Right ventricle myocardium superior (tissue), 1 donor: ENCODE measurements around the gene PPHLN1. TPM values are rescaled to one million over a fixed set of nuclear protein-coding genes. Genes with fewer than 3 reads are reported as not detected.

Experiments used
- ATAC-seq: fragments of 200-7000 bp; cut with Tn5 transposase; one replicate; pipeline ENCODE4 v1.9.1; 2020; ENCODE audit warnings: mild to moderate bottlenecking; ENCODE audit not compliant: poor library complexity
- DNase-seq: peaks from one replicate; pipeline ENCODE4 v3.0.0-alpha.2; 2020
- intact Hi-C: fragments of 100-400 bp; cut with DNase I; formaldehyde crosslinking; loops from one replicate; pipeline ENCODE4 v1.11.2; 2022
- total RNA-seq: library from RNA; stranded (reverse); fragmentation: NEBNext Ultra II Directional; extraction: Animal tissue kit (Norgen Biotek cat#: 25700); gene quantifications from one replicate; pipeline ENCODE4 v1.2.1, GENCODE V29; 2021
- donor health status: DM: no; HTN: yes; CAD: no; lungs with severe emphysema.

PPHLN1 gene
- total RNA-seq, 1 donor from 2014 or later = 23.3 TPM

DNA sequence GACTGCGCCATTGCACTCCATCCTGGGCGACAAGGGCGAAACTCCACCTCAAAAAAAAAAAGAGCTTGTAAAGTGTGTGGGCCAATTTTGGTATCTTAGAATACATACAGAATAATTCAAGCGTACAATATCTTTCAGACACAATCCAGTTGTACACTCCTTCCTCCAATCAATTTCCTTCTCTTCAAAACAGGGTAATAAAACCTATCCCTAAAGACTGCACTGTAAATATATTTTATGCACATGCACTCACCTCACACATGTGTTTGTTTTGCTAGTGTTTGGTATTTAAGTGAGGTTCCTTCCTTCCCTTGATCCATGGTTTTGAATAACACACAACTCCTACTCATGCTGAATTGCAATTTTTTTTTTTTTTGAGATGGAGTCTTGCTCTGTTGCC is 137.7 kb downstream of the PPHLN1 start:
- DNase-seq (no peak), ATAC-seq (no peak)
- intact Hi-C loops = no loop called here

DNA sequence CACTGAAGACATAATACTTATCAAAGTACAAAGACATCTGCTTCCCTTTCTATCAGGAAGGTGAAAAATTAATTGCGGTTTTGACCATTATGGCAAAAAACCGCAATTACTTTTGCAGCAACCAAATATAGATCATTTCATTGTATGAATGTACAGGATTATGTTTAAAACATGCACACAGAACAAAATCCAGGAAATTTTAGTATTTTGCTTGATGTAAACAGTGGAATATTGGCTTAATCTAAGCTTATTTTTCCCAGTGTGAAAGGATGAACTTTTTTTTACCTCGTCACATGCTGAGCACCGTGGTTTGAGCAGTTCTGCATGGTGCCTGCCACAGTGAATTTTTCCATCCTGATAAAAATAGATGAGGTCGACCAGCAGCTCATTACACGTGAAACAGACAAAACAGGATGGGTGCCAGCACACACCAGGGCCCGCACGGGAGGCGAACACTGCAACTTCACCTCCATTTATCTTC is 142.4 kb downstream of the PPHLN1 start:
- intact Hi-C loops = no loop called here
- peak; percentile 48 for DNase-seq
- peak; percentile 78 for ATAC-seq

DNA sequence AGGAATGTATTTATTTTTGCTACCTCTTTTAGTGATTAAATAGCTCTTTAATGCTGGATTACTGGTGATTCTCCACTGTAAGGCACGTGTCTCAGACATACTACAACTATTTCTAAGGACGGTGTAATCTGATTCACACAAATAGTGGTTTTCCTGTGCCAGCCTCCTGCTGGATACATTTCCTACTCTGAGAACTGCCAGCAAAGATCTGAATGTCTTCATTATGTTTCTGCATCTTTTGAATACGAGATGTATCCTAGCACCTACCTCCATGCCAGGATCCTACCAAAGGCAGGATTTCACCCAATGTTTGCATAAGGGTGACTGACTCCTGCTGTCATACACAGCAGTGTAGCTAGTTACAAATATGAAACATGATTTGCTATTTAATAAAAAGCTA is 143.0 kb downstream of the PPHLN1 start:
- DNase-seq = no peak
- intact Hi-C loops = no loop called here
- no peak for ATAC-seq

DNA sequence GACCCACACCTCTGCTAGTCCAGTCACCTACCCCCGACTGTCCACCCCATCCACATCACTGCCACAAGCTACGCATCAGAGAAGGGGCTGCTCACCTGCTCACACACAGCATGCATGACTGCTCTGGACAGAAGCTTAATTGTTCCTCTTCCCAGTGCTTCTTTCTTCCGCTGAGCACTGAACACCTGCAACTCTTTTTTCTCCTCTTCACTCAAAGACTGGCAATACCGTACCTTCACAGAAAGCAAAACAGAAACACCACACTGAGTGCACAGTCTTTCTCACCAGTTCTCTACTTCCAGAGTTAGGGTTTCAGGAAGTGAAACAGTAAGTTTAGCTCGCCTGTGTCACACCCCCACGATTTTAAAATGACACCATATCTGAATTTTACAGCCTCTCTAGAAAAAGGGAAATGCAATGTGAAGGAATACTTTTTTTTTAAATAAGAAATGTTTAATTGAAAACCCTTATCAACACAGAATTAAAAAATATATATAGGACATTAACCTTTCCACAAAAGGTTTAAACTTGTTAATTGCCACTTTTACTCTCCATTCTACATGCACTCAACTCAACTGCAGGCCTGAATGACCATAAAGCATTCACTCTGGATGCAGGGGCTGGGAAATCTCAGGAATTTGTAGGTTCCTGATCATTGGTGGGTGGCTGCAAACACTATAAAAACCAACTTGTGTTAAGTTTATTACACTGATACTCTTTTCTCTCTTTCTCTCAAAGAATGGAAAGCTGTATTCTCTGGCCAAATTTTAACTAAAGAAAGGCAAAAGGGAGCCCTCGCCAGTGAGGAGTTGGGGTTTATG is 143.6 kb downstream of the PPHLN1 start:
- DNase-seq = no peak
- intact Hi-C loops = no loop called here
- no peak for ATAC-seq

DNA sequence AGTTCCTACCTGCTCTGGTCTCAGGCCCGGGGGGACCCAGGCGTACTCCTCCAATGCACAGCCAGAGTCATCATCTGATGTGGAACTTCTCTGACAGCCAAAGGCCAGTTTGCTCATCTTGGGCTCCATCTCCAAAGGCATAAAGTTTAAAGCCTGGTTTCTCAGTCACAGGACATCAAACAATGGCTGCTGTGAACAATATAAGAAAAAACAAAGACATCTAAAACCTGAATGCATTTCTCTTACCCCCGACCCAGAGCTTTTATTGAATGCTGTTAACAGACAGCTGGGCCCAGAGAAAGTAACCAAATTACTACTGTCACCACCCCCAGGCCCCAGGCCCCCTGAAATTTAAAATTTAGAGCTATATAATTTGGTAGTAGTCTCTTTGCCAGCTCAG is 146.4 kb downstream of the PPHLN1 start:
- intact Hi-C loops = no loop called here
- ATAC-seq (no peak), DNase-seq (no peak)

DNA sequence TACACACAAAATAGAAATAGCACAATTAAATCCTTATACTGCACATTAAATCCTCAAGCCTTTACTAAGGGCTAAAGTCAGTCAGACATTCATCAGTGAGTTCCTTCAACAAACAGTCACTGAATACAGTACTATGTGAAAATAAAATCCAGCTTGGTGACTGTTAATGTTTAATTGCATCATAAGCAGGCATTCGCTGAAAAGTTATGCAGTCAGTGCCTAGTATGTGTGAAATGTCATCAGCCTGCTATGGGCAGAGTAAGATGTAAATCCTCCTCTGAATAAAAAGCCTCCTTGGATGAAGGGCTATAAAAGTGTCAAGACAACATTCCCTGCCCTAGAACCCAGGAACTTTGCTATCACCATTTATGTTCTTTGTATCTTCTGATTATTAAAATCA is 147.2 kb downstream of the PPHLN1 start:
- DNase-seq (no peak), ATAC-seq (no peak)
- intact Hi-C loops = no loop called here

DNA sequence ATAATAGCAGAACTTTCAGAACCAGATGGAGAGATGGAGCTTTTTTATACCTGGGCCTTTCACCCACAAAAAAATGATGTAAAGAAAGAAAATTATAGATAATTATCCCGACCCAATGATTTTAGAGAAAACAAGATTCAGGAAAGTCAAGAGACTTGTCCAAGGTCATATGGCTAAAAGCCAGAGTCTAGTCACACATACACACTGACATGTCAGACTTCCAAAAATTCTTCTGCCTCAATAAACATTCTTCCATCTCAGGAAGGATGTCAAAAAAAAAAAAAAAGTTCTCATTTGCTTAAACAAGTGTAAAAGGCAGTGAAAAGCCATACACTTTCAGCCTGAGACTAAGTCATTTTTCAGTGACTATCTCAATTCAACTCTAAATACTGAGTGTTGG is 147.6 kb downstream of the PPHLN1 start:
- intact Hi-C loops = no loop called here
- DNase-seq (no peak), ATAC-seq (no peak)

DNA sequence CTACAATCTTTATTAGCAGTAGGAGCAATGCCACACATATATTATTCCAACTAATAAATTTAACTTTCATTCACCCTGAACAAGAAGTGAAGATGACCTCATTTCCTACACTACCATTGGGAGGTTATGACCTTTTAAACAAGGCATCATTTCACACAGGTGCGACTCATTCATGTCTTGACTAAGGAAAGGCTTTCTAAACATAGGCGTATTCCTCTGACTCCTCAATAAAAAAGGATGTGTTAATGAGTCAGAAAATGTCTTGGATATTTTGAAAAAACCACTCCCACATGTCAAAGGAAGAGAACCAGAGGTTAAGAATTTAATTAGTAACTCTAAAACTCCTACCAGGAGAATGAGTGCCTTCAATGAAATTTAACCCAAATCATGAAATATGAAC is 148.4 kb downstream of the PPHLN1 start:
- ATAC-seq (no peak), DNase-seq (no peak)
- intact Hi-C loops = no loop called here

DNA sequence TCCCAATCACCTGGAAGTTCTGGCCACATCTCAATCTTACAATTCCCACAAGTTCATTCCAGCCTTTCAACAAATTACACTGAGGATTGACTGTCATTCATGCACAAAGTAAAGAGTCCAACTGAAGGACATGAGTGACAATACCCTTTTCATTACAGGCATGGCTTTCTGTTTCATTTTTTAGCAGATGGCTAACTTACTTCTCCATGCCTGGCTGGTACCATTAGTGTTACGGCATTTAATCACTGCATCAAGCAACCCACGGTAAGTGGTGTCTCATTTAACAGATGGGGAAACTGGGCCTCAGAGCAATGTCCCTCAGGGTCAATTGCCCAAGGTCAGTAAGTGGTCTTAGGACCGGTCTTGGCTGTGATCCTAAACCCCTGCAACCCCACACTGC is 149.1 kb downstream of the PPHLN1 start:
- DNase-seq = no peak
- ATAC-seq = no peak
- intact Hi-C loops = no loop called here

DNA sequence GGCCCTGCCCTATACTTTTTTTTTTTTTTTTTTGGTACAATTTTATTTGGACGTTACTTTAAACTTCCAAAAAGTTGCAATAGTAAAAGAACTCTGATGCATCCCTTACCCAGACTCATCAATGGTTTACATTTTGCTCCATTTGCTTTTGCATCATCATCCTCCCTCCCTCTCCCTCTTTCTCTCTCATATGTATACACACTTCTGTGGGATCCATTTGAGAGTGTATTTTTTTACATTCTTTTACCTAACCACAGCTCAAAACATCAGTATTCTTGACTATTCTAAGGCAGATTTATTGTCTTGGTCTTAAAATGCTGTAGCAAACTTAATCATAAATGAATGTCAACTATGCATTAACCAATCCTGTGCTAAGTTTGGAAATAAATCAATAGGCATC is 152.0 kb downstream of the PPHLN1 start:
- intact Hi-C loops = no loop called here
- no peak for DNase-seq
- no peak for ATAC-seq

DNA sequence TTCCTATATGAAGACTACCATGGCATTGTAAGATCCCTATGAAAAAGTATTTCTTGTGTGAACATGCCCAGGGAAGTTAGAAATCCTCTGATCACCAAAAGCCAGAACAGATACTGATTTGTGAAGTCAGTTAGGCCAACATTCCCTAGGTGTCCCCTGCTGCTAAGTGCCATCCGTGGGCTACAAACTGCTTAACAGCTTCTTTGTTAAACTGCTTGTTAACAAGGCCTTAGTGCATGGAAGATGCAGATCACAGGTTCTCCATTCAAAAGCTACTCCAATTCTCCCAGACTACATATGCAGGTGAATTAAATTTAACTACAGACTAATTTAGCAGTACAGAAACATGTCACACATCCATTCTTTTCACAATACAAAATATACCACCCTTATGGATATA is 155.4 kb downstream of the PPHLN1 start:
- DNase-seq (no peak), ATAC-seq (no peak)
- intact Hi-C loops = loop anchor here (5.0 to 10.0 kb wide), 3 partner anchors 86 to 853 kb away; no protein-coding TSS in a partner anchor

DNA sequence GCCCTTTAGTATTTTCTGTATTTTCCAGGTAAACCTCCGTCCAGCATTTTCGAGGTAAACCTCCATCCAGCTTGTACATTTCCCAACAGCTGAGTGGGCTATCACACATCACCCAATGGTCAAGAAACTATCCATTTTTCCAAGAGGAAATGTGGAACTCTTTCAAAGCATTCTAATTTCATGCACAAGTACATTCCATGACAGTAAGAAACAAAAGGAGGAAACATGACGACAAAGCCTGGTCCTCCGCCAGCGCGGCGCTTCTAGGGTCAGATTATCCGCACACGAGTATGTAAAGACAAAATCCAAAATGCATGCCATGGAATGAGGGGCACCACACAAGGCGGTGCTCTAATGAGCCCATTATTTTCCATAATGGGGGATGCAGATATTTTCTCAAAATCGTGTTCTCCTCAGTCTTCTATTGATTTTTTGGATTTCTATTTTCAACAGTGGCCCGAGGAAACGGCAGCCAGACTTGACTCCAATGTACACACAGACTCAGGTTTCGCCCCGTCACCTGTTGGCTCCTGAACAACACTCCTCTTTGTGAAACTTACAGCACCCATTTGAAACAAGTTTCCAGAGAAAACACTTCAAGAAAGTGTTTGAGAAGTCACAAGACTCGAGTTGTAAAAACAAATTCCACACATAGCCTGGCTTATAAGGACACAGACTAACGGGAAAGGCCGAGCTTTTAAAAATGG is 156.2 kb downstream of the PPHLN1 start:
- intact Hi-C loops = loop anchor here (5.0 to 10.0 kb wide), 3 partner anchors 85 to 853 kb away; no protein-coding TSS in a partner anchor
- DNase-seq = peak; percentile 83
- ATAC-seq = peak; percentile 3

DNA sequence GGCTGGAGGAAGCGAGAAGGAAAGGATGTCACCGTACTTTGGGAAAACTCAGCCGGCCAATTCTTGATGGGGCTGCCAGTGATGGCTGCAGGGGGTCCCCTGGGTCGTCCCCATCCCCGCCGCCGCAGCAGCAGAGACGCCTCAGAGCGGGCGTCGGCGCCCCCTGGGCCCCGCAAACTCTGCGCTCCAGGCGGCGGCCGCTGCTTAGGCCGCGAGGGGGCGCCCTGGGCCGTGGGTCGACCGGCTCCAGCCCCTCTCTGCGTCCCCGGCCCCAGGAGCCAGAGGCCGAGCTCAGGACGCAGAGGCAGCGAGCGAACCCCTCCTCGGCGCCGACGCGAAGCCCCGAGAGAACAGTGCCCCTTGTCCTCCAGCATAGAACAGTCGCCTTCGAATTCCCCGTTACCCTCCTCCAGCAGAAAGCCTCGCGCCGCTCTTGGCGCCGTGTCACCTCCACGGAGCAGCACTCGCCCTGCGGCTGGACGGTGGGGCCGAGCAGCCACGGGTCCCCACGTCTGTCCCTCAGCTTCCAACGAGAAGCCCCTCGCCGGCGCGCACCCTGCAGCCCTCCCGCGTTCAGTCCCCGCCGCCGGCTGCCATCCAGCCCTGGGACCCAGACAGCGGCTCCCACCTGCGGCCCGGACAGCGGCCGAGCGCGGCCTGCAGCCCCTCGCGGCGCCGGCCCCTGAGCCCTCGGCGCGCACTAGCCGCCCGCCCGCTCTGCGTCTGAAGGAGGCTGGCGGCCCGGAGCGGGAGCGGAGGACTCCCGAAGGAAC is 157.0 kb downstream of the PPHLN1 start:
- DNase-seq (peak; percentile 85), ATAC-seq (peak; percentile 92)
- intact Hi-C loops = loop anchor here (5.0 to 10.0 kb wide), 3 partner anchors 84 to 852 kb away; no protein-coding TSS in a partner anchor

DNA sequence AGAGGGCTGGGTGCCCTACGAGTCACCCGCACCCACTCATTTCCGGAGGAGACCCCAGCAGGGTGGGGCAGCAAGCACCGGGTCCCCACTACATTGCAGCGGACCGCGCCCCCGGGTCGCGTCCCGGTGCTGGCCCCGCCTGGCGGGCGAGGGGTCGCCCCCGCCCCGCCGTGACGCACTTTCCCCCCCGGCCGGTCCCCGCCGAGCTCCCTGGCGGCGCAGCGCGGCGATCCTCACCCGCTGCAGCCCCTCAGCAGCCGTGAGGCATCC is 157.5 kb downstream of the PPHLN1 start:
- intact Hi-C loops = loop anchor here (5.0 to 10.0 kb wide), 3 partner anchors 84 to 851 kb away; no protein-coding TSS in a partner anchor
- no peak for DNase-seq
- ATAC-seq = peak; percentile 50

DNA sequence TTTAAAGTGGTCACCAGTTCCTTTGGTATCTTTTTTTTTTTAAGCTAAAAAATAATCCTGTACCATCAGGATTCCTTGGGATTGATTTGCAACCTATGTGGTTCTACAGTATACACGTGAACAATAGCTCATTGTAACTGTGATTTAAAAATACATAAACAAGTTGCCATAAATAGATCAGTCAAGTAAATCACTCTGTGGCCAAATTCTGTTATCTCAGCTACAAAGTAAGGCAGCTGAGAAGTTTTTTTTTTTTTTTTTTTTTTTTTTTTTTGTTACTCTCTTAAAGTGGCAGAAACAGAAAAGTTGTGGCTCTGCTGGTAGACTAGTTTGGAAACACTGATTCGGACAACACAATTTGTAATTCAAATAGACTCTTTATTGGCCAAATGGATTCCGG is 159.0 kb downstream of the PPHLN1 start:
- intact Hi-C loops = loop anchor here (5.0 to 10.0 kb wide), 3 partner anchors 82 to 850 kb away; no protein-coding TSS in a partner anchor
- DNase-seq (no peak), ATAC-seq (peak; percentile 36)

DNA sequence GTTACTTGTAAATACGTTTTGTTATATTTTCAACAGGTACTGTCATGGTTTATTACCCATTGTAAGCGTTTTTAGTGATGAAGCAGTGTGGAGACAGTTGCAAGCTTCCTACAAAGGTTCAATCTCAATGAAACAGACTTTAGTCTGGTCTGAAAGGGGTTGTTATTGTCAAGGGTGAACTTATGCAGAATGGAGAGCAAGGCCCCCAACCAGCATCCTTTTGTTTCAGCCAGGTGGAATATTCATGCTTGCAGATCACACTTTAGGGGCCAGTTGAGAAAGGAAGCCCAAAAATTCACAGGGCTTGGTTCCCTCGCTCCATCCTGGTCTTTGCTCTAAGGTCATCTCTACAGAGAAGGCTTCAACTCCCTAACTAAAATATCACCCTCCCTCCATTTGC is 159.9 kb downstream of the PPHLN1 start:
- intact Hi-C loops = loop anchor here (10.0 kb wide), 1 partner anchor 849 kb away; no protein-coding TSS in a partner anchor
- DNase-seq (no peak), ATAC-seq (no peak)

DNA sequence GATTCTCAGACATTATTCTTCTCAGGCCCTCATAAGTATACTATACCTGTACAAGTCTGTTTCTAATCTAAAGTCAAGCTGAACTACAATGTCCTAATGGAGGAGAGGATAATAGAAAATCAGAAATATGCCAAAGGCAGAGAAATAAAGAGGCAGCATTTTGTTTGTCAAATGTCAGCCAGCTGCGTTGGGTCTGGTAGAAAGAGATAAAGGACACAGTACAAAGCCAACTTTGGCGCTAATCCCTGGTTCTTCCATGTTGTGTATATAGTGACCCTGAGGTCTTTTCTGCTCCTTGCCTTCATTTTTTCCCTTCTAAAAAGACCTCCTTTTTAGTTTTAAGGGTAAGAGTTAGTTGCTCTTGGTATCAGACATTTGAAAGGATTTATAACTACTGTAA is 160.4 kb downstream of the PPHLN1 start:
- intact Hi-C loops = loop anchor here (10.0 kb wide), 1 partner anchor 848 kb away; no protein-coding TSS in a partner anchor
- ATAC-seq (no peak), DNase-seq (no peak)

DNA sequence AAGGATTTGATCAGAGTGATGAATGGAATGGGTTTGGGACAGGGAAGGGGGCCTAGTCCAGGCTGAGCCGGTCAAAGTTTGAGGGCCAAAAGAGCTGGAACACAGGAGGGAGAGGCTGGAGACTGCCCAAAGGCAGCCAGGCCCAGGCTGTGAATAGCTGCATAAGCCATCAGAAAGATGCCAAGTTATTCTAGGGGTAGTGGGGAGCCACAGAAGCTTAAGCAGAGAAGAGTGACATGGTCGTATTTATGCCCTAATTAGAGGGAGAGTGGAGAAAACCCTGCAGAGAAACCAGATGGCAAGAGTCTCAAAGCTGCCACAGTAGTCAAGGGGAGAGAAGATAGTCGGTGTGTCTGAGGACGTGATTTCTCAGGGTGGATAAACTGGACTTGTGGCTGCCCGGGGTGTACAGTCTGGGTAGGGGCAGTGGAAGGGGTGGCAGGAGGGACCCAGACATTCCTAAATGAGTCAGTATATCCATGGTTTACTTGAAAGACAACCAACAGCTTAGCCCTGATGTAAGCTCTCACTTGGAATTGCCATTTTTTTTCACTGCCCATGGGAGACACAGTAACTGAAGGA is 164.4 kb downstream of the PPHLN1 start:
- no peak for DNase-seq
- intact Hi-C loops = no loop called here
- ATAC-seq = no peak
